Heart left ventricle (tissue), 16 donors: ENCODE results near the gene MXRA7. TPM values are rescaled to one million over a fixed set of nuclear protein-coding genes. Genes with fewer than 3 reads are reported as not detected.

Experiments
- ATAC-seq, 4 donors: fragments of 200-7000 bp; cut with Tn5 transposase; one replicate each; pipeline ENCODE4 v1.9.1; 2020 to 2022; ENCODE audit warnings: moderate library complexity in 4 of 4, mild to moderate bottlenecking in 3 of 4, moderate number of reproducible peaks in 1 of 4
- DNase-seq, 5 donors: peaks; one replicate each; pipeline ENCODE4 v3.0.0-alpha.2; 2020
- H3K27ac ChIP-seq, 12 donors: fragments of 200-600 bp; sonication (generic) in 4 of 12; one replicate each; pipeline versions ENCODE4 v1.5.0 to v1.8.0; 2016 to 2022; ENCODE audit warnings: mild to moderate bottlenecking in 2 of 12
- H3K27me3 ChIP-seq, 9 donors: fragments of 200-600 bp; sonication (generic) in 2 of 9; one replicate each; pipeline versions ENCODE4 v1.5.1 to v1.8.0; 2016 to 2022; ENCODE audit warnings: mild to moderate bottlenecking in 3 of 9
- H3K36me3 ChIP-seq, 9 donors: fragments of 200-600 bp; sonication (generic) in 2 of 9; one replicate each; pipeline versions ENCODE4 v1.5.0 to v1.8.0; 2018 to 2022; ENCODE audit warnings: mild to moderate bottlenecking in 2 of 9
- H3K4me1 ChIP-seq, 12 donors: fragments of 200-600 bp; sonication (generic) in 4 of 12; one replicate each; pipeline versions ENCODE4 v1.5.0 to v1.8.0; 2016 to 2022; ENCODE audit warnings: mild to moderate bottlenecking in 3 of 12
- H3K4me3 ChIP-seq, 12 donors: fragments of 200-600 bp; sonication (generic) in 4 of 12; one replicate each; pipeline versions ENCODE4 v1.5.0 to v1.8.0; 2017 to 2022; ENCODE audit warnings: mild to moderate bottlenecking in 9 of 12, moderate library complexity in 4 of 12
- H3K9me3 ChIP-seq, 12 donors: fragments of 200-600 bp; sonication (generic) in 4 of 12; one replicate each; pipeline versions ENCODE4 v1.5.0 to v1.8.0; 2016 to 2022; ENCODE audit warnings: mild to moderate bottlenecking in 1 of 12
- CTCF ChIP-seq, 12 donors: fragments of 200-600 bp; sonication (generic) in 4 of 12; IDR thresholded peaks; one replicate each; pipeline versions ENCODE4 v1.5.0 to v1.8.0; 2018 to 2022; ENCODE audit warnings: antibody characterized with exemption in 12 of 12, mild to moderate bottlenecking in 5 of 12
- POLR2A ChIP-seq, 2 donors: fragments of 450-650 bp; IDR thresholded peaks; one replicate each; pipeline ENCODE4 v1.6.1; 2017; ENCODE audit warnings: antibody characterized with exemption in 2 of 2, mild to moderate bottlenecking in 2 of 2, moderate library complexity in 2 of 2
- WGBS, 4 donors: extraction: QIAGEN DNeasy Blood & Tissue Kit in 2 of 4; methylation state at CpG; one replicate each; pipeline versions ENCODE4 v1.1.5 to v1.1.7; 2013 to 2018; 5-methylcytosine and 5-hydroxymethylcytosine counted together
- intact Hi-C, 10 donors: fragments of 100-400 bp; cut with DNase I; formaldehyde crosslinking; loops; one replicate each; pipeline versions ENCODE4 v1.11.1 to v1.14.2; 2022
- polyA plus RNA-seq, 2 donors: library from polyadenylated mRNA; stranded (reverse); fragments of 200-250 nt; gene quantifications; one replicate each; pipeline ENCODE4 v1.2.3, GENCODE V29; 2013
- total RNA-seq, 9 donors: library from RNA; depleted of rRNA in 2 of 9; stranded (reverse); fragments of >200 nt in 2 of 9; fragmentation: NEBNext Ultra II Directional in 3 of 9; extraction: Animal tissue kit (Norgen Biotek cat#: 25700) in 3 of 9; gene quantifications; one replicate each; pipeline versions ENCODE4 v1.1.0 to v1.2.4, GENCODE V29; 2016 to 2023
- donor health status: ischemic (EF 13 %, LVEDD 7.1; RV severe dilation, severe dysfunction).
- donor health status: healthy with polysubstance abuse.
- donor health status: DM: no; HTN: yes; CAD: no.
- donor health status: DM: no; HTN: no; CAD: no.
- donor health status: ischemic (EF 25% LVEDD 6.9; RV normal size, moderate dysfunction).
- donor health status: ischemic (EF 25% LVEDD 5.7; RV mildly dilated, moderate dysfunction).
- donor health status: healthy.
- donor health status: DM: yes; HTN: yes; CAD: no.
- donor health status: ischemic (EF 35%, LVEDD 5.7; RV mildly dilated, moderate dysfunction).
- donor health status: nonischemic (EF 11% LVEDD 7.7; RV severe dilation, severe dysfunction).
- donor health status: DM: yes; HTN: yes; CAD: no.
- donor health status: PGD.
- donor health status: ischemic (EF 29% LVEDD 5.4; RV normal size, mild dysfunction).
- donor health status: nonischemic (EF 23%, LVEDD 6.1; RV moderate dilation, normal function).

Gene MXRA7
- total and polyA plus RNA-seq, 11 donors, result 240 to 539 (median 460) TPM

DNA sequence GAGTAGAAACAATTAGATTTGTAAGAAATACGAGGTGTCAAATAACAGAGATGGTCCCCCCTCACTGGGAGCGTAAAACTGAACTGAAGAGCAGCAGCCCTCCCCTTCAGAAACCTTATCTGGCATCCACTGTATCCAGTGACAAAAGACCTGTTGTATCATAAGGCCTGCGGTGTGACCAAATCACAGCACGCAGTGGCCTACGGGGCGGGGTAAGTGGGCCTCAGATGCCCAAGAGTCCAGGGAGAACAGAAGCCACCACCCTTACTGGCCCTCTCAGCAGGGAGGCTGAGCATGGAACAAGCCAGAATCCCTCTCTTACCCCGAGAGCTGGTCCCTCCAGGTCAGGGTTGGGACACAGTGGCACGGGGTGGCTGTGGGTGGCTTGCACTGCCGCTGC, 10.2 kb upstream of the MXRA7 start:
- H3K27me3 ChIP-seq, result no peaks in the 10 kb centered on the region
- no peak overlapping the region for H3K4me3 ChIP-seq
- 67 to 80% (median 73%) methylated on average over 9 of the region's 9 CpGs for WGBS, 4 donors
- intact Hi-C loops, result loop anchor here in 1 of 10 donors (10.0 kb wide), 1 partner anchor 156 kb away; a partner anchor contains a TSS
- peak in 2 of 4 donors; percentile 24 to 27 for ATAC-seq
- H3K36me3 ChIP-seq, result peaks cover 3 to 96% (median 91%) of the 10 kb centered on the region in 9 donors
- peak overlapping the region in 10 of 12 donors; percentile 1 to 65 (median 16) for H3K27ac ChIP-seq
- peaks cover 11 to 73% (median 56%) of the 10 kb centered on the region in 12 donors for H3K4me1 ChIP-seq
- no peak for TF ChIP-seq POLR2A (IDR thresholded peaks at IDR 0.05)
- no peak for TF ChIP-seq CTCF (IDR thresholded peaks at IDR 0.05)
- DNase-seq, result no peak
- H3K9me3 ChIP-seq, result no peaks in the 10 kb centered on the region

GRCh38 chr17:76720211-76720610, 9.4 kb upstream of the MXRA7 start:
- ATAC-seq (no peak), DNase-seq (no peak)
- H3K9me3 ChIP-seq, result no peaks in the 10 kb centered on the region
- WGBS, 4 donors, result 56 to 77% (median 67%) methylated on average over 8 to 9 of the region's 9 CpGs
- intact Hi-C loops, result loop anchor here in 1 of 10 donors (10.0 kb wide), 1 partner anchor 155 kb away; a partner anchor contains a TSS
- no peak overlapping the region for H3K4me3 ChIP-seq
- peaks cover 13 to 77% (median 60%) of the 10 kb centered on the region in 12 donors for H3K4me1 ChIP-seq
- peaks cover 3 to 100% (median 99%) of the 10 kb centered on the region in 9 donors for H3K36me3 ChIP-seq
- TF ChIP-seq CTCF (IDR thresholded peaks at IDR 0.05) (no peak), POLR2A (IDR thresholded peaks at IDR 0.05) (no peak)
- no peaks in the 10 kb centered on the region for H3K27me3 ChIP-seq
- H3K27ac ChIP-seq, result peak overlapping the region in 5 of 12 donors; percentile 9 to 65 (median 30)

- no peak for ATAC-seq
- no peaks in the 10 kb centered on the region for H3K27me3 ChIP-seq
- peaks cover 11 to 75% (median 50%) of the 10 kb centered on the region in 12 donors for H3K4me1 ChIP-seq
- DNase-seq, result peak in 1 of 5 donors; percentile 18
- H3K9me3 ChIP-seq, result no peaks in the 10 kb centered on the region
- no peak overlapping the region for H3K27ac ChIP-seq
- WGBS, 4 donors, result 86 to 90% (median 87%) methylated on average over 16 of the region's 16 CpGs
- no peak overlapping the region for H3K4me3 ChIP-seq
- peaks cover 3 to 97% (median 95%) of the 10 kb centered on the region in 9 donors for H3K36me3 ChIP-seq
- intact Hi-C loops, result loop anchor here in 8 of 10 donors (5.0 to 10.0 kb wide), 7 partner anchors 36 to 194 kb away; a partner anchor contains a TSS
- TF ChIP-seq CTCF (IDR thresholded peaks at IDR 0.05), result no peak
These were observed 7.8 kb upstream of the MXRA7 start for GRCh38 chr17:76718516-76718915.

GRCh38 chr17:76716839-76717215, 6.1 kb upstream of the MXRA7 start:
- TF ChIP-seq CTCF (IDR thresholded peaks at IDR 0.05) (no peak), POLR2A (IDR thresholded peaks at IDR 0.05) (no peak)
- no peaks in the 10 kb centered on the region for H3K27me3 ChIP-seq
- H3K36me3 ChIP-seq, result peaks cover 3 to 91% (median 89%) of the 10 kb centered on the region in 9 donors
- peak in 1 of 4 donors; percentile 6 for ATAC-seq
- intact Hi-C loops, result loop anchor here in 8 of 10 donors (5.0 to 10.0 kb wide), 7 partner anchors 35 to 192 kb away; a partner anchor contains a TSS
- 41 to 51% (median 46%) methylated on average over 6 of the region's 6 CpGs for WGBS, 4 donors
- peak overlapping the region in 1 of 12 donors; percentile 26 for H3K4me3 ChIP-seq
- H3K27ac ChIP-seq, result peak overlapping the region; percentile 40 to 92 (median 66)
- peak in 1 of 5 donors; percentile 32 for DNase-seq
- H3K9me3 ChIP-seq, result no peaks in the 10 kb centered on the region
- H3K4me1 ChIP-seq, result peaks cover 10 to 69% (median 51%) of the 10 kb centered on the region in 12 donors
